K562 (cell line): Measurements from ENCODE around the gene EEFSEC. TPM values are rescaled to one million over a fixed set of nuclear protein-coding genes. Genes with fewer than 3 reads are reported as not detected.

Experiments used
- ATAC-seq: fragments of 200-7000 bp; cut with Tn5 transposase; 3 replicates; pipeline ENCODE4 v1.9.1; 2020; ENCODE audit warnings: moderate library complexity
- BruUV-seq: library from RNA; stranded (reverse); fragments of 400-500 nt; replicated peaks from 2 replicates; lab custom pipeline; 2021; lab: Mats Ljungman, UMichigan
- CTCF ChIA-PET: fragments of 300-600 bp; formaldehyde crosslinking; extraction: SDS; loops from one replicate; lab custom pipeline; 2021; ENCODE audit warnings: low intra/inter-chr PET ratio; lab: Yijun Ruan, JAX
- POLR2A ChIA-PET: fragments of 300-600, 350-650 bp; sonication (Branson Sonifier 250); formaldehyde crosslinking; extraction: SDS; loops from one replicate; lab custom pipeline; 2021; ENCODE audit warnings: antibody characterized with exemption, inconsistent platforms; lab: Yijun Ruan, JAX
- DNase-seq, 4 experiments: peaks; one replicate each; pipeline versions ENCODE4 v3.0.0 to v3.0.0-alpha.2; 2011 to 2018; ENCODE audit warnings: low spot score in 3 of 4, mixed read lengths in 3 of 4; ENCODE audit errors: extremely low read depth in 1 of 4
- FAIRE-seq: peaks from 2 replicates; lab custom pipeline; 2011; peaks lifted over from hg19 to GRCh38; lab: Jason Lieb, UNC
- H2AFZ ChIP-seq: 2 replicates; pipeline ENCODE4 v1.6.0; 2011; ENCODE audit warnings: low read depth, low read length, control low read depth, inconsistent platforms
- H3K27ac ChIP-seq: fragments of 200-600 bp; 3 replicates; pipeline ENCODE4 v1.8.0; 2011; ENCODE audit warnings: low read depth, mild to moderate bottlenecking, control low read depth, inconsistent platforms, low read length, moderate library complexity, mixed read lengths; ENCODE audit errors: extremely low read depth
- H3K27me3 ChIP-seq, 2 experiments: fragments of 300-600 bp in 1 of 2; 2 replicates in 1 of 2; 3 replicates in 1 of 2; pipeline versions ENCODE4 v1.6.0 to v1.8.0; 2011; ENCODE audit warnings: inconsistent platforms in 2 of 2, low read length in 2 of 2, mild to moderate bottlenecking in 1 of 2, mixed read lengths in 1 of 2, moderate library complexity in 1 of 2; ENCODE audit not compliant: control insufficient read depth in 2 of 2, insufficient read depth in 2 of 2
- H3K36me3 ChIP-seq: fragments of 300-600 bp; 3 replicates; pipeline ENCODE4 v1.8.0; 2011; ENCODE audit warnings: mild to moderate bottlenecking, low read length, inconsistent platforms; ENCODE audit not compliant: control insufficient read depth, insufficient read depth
- H3K4me1 ChIP-seq, 2 experiments: fragments of 200-600 bp in 1 of 2; replicated peaks in 1 of 2; 2 replicates in 1 of 2; 3 replicates in 1 of 2; pipeline versions ENCODE4 v1.5.1 to v1.8.0; 2011; ENCODE audit warnings: inconsistent platforms in 2 of 2, low read length in 2 of 2, mild to moderate bottlenecking in 1 of 2, mixed read lengths in 1 of 2, moderate library complexity in 1 of 2; ENCODE audit not compliant: control insufficient read depth in 2 of 2, insufficient read depth in 2 of 2
- H3K4me2 ChIP-seq: 2 replicates; pipeline ENCODE4 v1.6.1; 2011; ENCODE audit warnings: low read length, control low read depth, inconsistent platforms, mixed read lengths; ENCODE audit not compliant: insufficient read depth
- H3K4me3 ChIP-seq: fragments of 200-600 bp; sonication (generic), shearing (Covaris generic); 2 replicates; pipeline ENCODE4 v1.5.1; 2016; ENCODE audit warnings: control low read depth, inconsistent platforms
- H3K79me2 ChIP-seq: fragments of 200-600 bp; 3 replicates; pipeline ENCODE4 v1.8.0; 2011; ENCODE audit warnings: low read length, inconsistent platforms; ENCODE audit not compliant: control insufficient read depth, insufficient read depth
- H3K9ac ChIP-seq, 2 experiments: 2 replicates each; pipeline versions ENCODE4 v1.6.0 to v1.6.1; 2011; ENCODE audit warnings: low read depth in 2 of 2, low read length in 2 of 2, control low read depth in 1 of 2, inconsistent platforms in 1 of 2, mild to moderate bottlenecking in 1 of 2, mixed read lengths in 1 of 2; ENCODE audit not compliant: insufficient read depth in 1 of 2
- H3K9me1 ChIP-seq: one replicate; pipeline ENCODE4 v1.6.0; 2011; ENCODE audit warnings: inconsistent platforms, mild to moderate bottlenecking, low read length, moderate library complexity; ENCODE audit not compliant: control insufficient read depth, insufficient read depth
- H3K9me3 ChIP-seq: replicated peaks from 2 replicates; pipeline ENCODE4 v1.5.1; 2011; ENCODE audit warnings: low read depth, low read length, inconsistent platforms; ENCODE audit not compliant: control insufficient read depth, insufficient read depth
- H4K20me1 ChIP-seq: replicated peaks from 2 replicates; pipeline ENCODE4 v1.6.1; 2011; ENCODE audit warnings: low read length, inconsistent platforms, mixed read lengths; ENCODE audit not compliant: control insufficient read depth, insufficient read depth
- EHMT2 ChIP-seq: fragments of 450-650 bp; IDR thresholded peaks from 2 replicates; pipeline ENCODE4 v1.6.1; 2018; ENCODE audit warnings: antibody characterized with exemption
- LEF1 ChIP-seq: fragments of 450-650 bp; IDR thresholded peaks from 2 replicates; pipeline ENCODE4 v1.6.1; 2016; ENCODE audit warnings: mild to moderate bottlenecking
- MLLT1 ChIP-seq, 2 experiments: fragments of 450-650 bp; IDR thresholded peaks; 2 replicates each; pipeline ENCODE4 v1.6.1; 2016
- MTA1 ChIP-seq: fragments of 450-650 bp; IDR thresholded peaks from 2 replicates; pipeline ENCODE4 v1.6.1; 2017; ENCODE audit warnings: borderline replicate concordance
- NBN ChIP-seq: fragments of 450-650 bp; IDR thresholded peaks from 2 replicates; pipeline ENCODE4 v1.6.1; 2016; ENCODE audit warnings: low read depth, mild to moderate bottlenecking
- PHF21A ChIP-seq: fragments of 450-650 bp; IDR thresholded peaks from 2 replicates; pipeline ENCODE4 v1.6.1; 2017; ENCODE audit warnings: low read depth, borderline replicate concordance
- POLR3G ChIP-seq: IDR thresholded peaks from 2 replicates; pipeline ENCODE4 v1.6.1; 2011; ENCODE audit not compliant: insufficient read length, insufficient replicate concordance; ENCODE audit errors: extremely low read depth
- RFX5 ChIP-seq: IDR thresholded peaks from 2 replicates; pipeline ENCODE4 v1.6.1; 2011; ENCODE audit warnings: low read depth, mild to moderate bottlenecking, improper control_type of control experiment, low read length
- SOX6 ChIP-seq: fragments of 450-650 bp; IDR thresholded peaks from 2 replicates; pipeline ENCODE4 v1.6.1; 2014; ENCODE audit warnings: mild to moderate bottlenecking
- STAG1 ChIP-seq: sonication (generic); formaldehyde crosslinking; IDR thresholded peaks from 2 replicates; pipeline ENCODE4 v1.5.0; 2020; ENCODE audit warnings: missing genetic modification reagents, borderline replicate concordance
- TARDBP ChIP-seq: fragments of 450-650 bp; IDR thresholded peaks from 2 replicates; pipeline ENCODE4 v1.6.1; 2016
- THRB ChIP-seq: fragments of 450-650 bp; formaldehyde crosslinking; conservative IDR thresholded peaks from 2 replicates; pipeline ENCODE4 v1.4.0; 2022; ENCODE audit warnings: mild to moderate bottlenecking, missing genetic modification characterization
- ZNF512 ChIP-seq: IDR thresholded peaks from 2 replicates; pipeline ENCODE4 v1.6.1; 2016; ENCODE audit warnings: missing genetic modification characterization, missing compliant biosample characterization
- WGBS: fragments of 100-300 bp; shearing (Covaris generic); methylation state at CpG from one replicate; pipeline ENCODE4 v1.1.6; 2016; ENCODE audit warnings: low coverage, mixed read lengths; ENCODE audit not compliant: insufficient coverage; ENCODE audit errors: missing lambda C conversion rate; 5-methylcytosine and 5-hydroxymethylcytosine counted together
- in situ Hi-C: fragments of 300-500 bp; cut with MboI; formaldehyde crosslinking; loops from 4 replicates; pipeline ENCODE4 v1.15.0; 2018; ENCODE audit warnings: inconsistent platforms, mixed read lengths
- intact Hi-C: fragments of 100-400 bp; cut with micrococcal nuclease; formaldehyde crosslinking; loops from 2 replicates; pipeline ENCODE4 v1.14.2; 2022
- polyA plus RNA-seq, 8 experiments: library from polyadenylated mRNA; depleted of rRNA in 4 of 8; stranded (reverse) in 5 of 8; unstranded in 3 of 8; fragments of >200 nt; fragmentation: Nextera tagmentation in 2 of 8; fragmentation: Illumina TruSeq in 1 of 8; extraction: Ambion mirVana in 2 of 8; extraction: Trizol in 1 of 8; gene quantifications; 2 replicates each; pipeline versions ENCODE4 v1.2.1 to v1.2.3, GENCODE V29; 2011 to 2014; ENCODE audit warnings: inconsistent platforms in 1 of 8, missing spikeins in 1 of 8
- total RNA-seq, 7 experiments: library from RNA; depleted of rRNA in 6 of 7; stranded (reverse); fragments of >200 nt in 6 of 7; fragmentation: Illumina TruSeq in 2 of 7; extraction: Trizol in 2 of 7; gene quantifications; 2 replicates each; pipeline versions ENCODE4 v1.2.1 to v1.2.3, GENCODE V29; 2011 to 2021; ENCODE audit warnings: low replicate concordance in 1 of 7

Gene EEFSEC
- total and polyA plus RNA-seq, 9 of the 15 experiments (the other 6 are each of a cell fraction or from before 2014, with no cell fraction given) = 0.35 to 11.8 (median 7.7) TPM

- no peaks in the 10 kb centered on the region for H3K9me3 ChIP-seq
- no peak for ATAC-seq
- H3K36me3 ChIP-seq = peaks cover 8% of the 10 kb centered on the region; the same call in 1 of the 3 replicates
- no peak overlapping the region for H3K9ac ChIP-seq
- H2AFZ ChIP-seq = no peak overlapping the region
- no peak for TF ChIP-seq THRB (CRISPR knock-in tag)
- no peak for TF ChIP-seq EHMT2
- TF ChIP-seq, all 486 proteins: peak for 0
- CTCF ChIA-PET = no interaction called here
- H3K27me3 ChIP-seq = no peaks in the 10 kb centered on the region
- H3K27ac ChIP-seq = no peak overlapping the region
- no TSS peak for BruUV-seq
- 90% methylated on average over 4 of the region's 8 CpGs for whole genome bisulfite sequencing
- FAIRE-seq (no peak), DNase-seq (no peak)
- H3K4me2 ChIP-seq = no peak overlapping the region
- POLR2A ChIA-PET = no interaction called here
- no peaks in the 10 kb centered on the region for H4K20me1 ChIP-seq
- in situ Hi-C loops (no loop called here), intact Hi-C loops (no loop called here)
- peaks cover 9 to 17% of the 10 kb centered on the region in 2 experiments; a peak in 4 of 5 replicates for H3K4me1 ChIP-seq
- H3K79me2 ChIP-seq = no peaks in the 10 kb centered on the region
- H3K9me1 ChIP-seq = no peaks in the 10 kb centered on the region
- no peak overlapping the region for H3K4me3 ChIP-seq
These were observed 199.0 kb downstream of the EEFSEC start for GRCh38 chr3:128352326-128352725.

DNA sequence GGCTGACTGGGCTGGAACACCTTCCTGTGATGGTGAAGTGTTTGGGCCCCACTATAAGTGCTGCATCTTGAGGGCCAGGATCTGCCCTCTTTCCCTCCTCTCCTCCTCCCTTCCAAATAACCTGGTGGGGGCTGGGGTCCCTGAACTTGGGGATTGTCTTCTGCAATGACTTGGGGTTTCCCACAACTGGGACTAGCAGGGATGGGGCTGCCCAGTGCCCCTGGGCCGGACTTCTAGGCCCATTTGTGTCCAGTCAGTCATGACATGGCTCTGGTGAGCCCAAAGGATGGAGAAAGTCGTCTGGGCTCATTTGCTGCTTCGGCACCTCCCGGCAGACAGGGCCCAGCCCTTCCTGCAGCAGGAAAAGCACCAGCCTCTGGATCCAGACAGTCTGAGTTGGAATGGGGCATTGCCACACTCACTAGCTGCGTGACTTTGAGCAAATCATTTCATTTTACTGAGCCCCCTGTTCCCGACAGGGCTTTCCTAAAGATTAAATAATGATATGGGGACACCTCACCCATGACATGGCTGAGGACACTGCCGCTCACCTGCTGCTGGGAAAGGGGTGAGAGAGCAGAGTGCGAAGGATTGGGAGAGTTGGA is 200.2 kb downstream of the EEFSEC start:
- no TSS peak for BruUV-seq
- in situ Hi-C loops = no loop called here
- ATAC-seq (no peak), FAIRE-seq (no peak), DNase-seq (no peak)
- no peaks in the 10 kb centered on the region for H3K27me3 ChIP-seq
- no peaks in the 10 kb centered on the region for H3K9me1 ChIP-seq
- ChIA-PET CTCF (no interaction called here), POLR2A (no interaction called here)
- no peak overlapping the region; the same call in 1 of the 2 replicates for H2AFZ ChIP-seq
- no peaks in the 10 kb centered on the region for H4K20me1 ChIP-seq
- H3K36me3 ChIP-seq = peaks cover 8% of the 10 kb centered on the region; the same call in 1 of the 3 replicates
- no peaks in the 10 kb centered on the region for H3K79me2 ChIP-seq
- H3K4me2 ChIP-seq = no peak overlapping the region
- peak overlapping the region in 1 of 2 experiments; percentile 83; a peak in 2 of 4 replicates for H3K9ac ChIP-seq
- no peak overlapping the region for H3K27ac ChIP-seq
- intact Hi-C loops = no loop called here
- H3K4me3 ChIP-seq = no peak overlapping the region
- 72% methylated on average over 8 of the region's 8 CpGs for WGBS
- no peaks in the 10 kb centered on the region for H3K9me3 ChIP-seq
- peaks cover 9 to 17% of the 10 kb centered on the region in 2 experiments; a peak in 4 of 5 replicates for H3K4me1 ChIP-seq
- TF ChIP-seq LEF1 = no peak
- TF ChIP-seq POLR3G = no peak
- TF ChIP-seq TARDBP = no peak
- TF ChIP-seq NBN = no peak
- no peak for TF ChIP-seq STAG1
- no peak for TF ChIP-seq ZNF512
- no peak for TF ChIP-seq MLLT1 (IDR thresholded peaks at IDR 0.05)
- TF ChIP-seq RFX5 = no peak
- TF ChIP-seq SOX6 = no peak
- TF ChIP-seq PHF21A = no peak
- no peak for TF ChIP-seq MTA1
